NT2/D1 (cell line): ENCODE results near the gene C8G.
A peak's percentile ranks its signal among the peaks of the same experiment; 100 is the strongest.

Experiments
- DNase-seq: peaks from one replicate; pipeline ENCODE4 v3.0.0-alpha.2; 2011; ENCODE audit warnings: low read depth, low spot score
- H3K27me3 ChIP-seq: 2 replicates; pipeline ENCODE4 v1.6.0; 2011; ENCODE audit warnings: mild to moderate bottlenecking; ENCODE audit not compliant: insufficient read length, insufficient read depth
- H3K36me3 ChIP-seq: 2 replicates; pipeline ENCODE4 v1.6.1; 2011; ENCODE audit warnings: mild to moderate bottlenecking, low read length, mixed read lengths; ENCODE audit not compliant: insufficient read depth, insufficient read length
- H3K4me1 ChIP-seq: 2 replicates; pipeline ENCODE4 v1.5.1; 2011; ENCODE audit not compliant: insufficient read depth, insufficient read length
- H3K4me3 ChIP-seq: 2 replicates; pipeline ENCODE4 v1.5.1; 2011; ENCODE audit warnings: low read depth; ENCODE audit not compliant: insufficient read length
- H3K9ac ChIP-seq: 2 replicates; pipeline ENCODE4 v1.6.0; 2011; ENCODE audit warnings: low read depth; ENCODE audit not compliant: insufficient read length
- H3K9me3 ChIP-seq: 2 replicates; pipeline ENCODE4 v1.5.1; 2011; ENCODE audit warnings: mild to moderate bottlenecking, low read length; ENCODE audit not compliant: insufficient read depth
- SUZ12 ChIP-seq: IDR thresholded peaks from 2 replicates; pipeline ENCODE4 v1.6.1; 2011; ENCODE audit not compliant: insufficient read length, insufficient read depth; ENCODE audit errors: extremely low read depth
- YY1 ChIP-seq: IDR thresholded peaks from 2 replicates; pipeline ENCODE4 v1.6.1; 2011; ENCODE audit not compliant: insufficient read length, insufficient read depth
- ZNF274 ChIP-seq: IDR thresholded peaks from 2 replicates; pipeline ENCODE4 v1.6.1; 2011; ENCODE audit warnings: mild to moderate bottlenecking, low read depth, low read length

Gene C8G

DNA sequence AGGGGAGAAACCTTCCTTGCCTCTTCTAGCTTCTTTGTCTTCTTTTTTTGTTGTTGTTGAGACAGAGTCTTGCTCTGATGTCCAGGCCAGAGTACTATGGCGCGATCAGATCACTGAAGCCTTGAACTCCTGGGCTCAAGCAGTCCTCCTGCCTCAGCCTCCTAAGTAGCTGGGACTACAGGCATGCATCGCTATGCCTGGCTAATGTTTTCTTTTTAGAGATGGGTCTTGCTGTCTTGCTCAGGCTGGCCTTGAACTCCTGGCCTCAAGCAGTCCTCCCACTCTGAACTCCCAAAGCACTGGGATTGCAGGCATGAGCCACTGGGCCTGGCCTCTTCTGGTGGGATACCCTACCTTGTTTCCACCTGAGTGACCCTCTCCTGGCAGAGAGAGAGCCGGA, 43.8 kb downstream of the C8G start:
- H3K4me3 ChIP-seq, result no peak overlapping the region
- no peak for DNase-seq
- H3K36me3 ChIP-seq, result peaks cover 10% of the 10 kb centered on the region
- H3K9ac ChIP-seq, result peak overlapping the region; percentile 17
- peaks cover 27% of the 10 kb centered on the region for H3K4me1 ChIP-seq
- H3K27me3 ChIP-seq, result no peaks in the 10 kb centered on the region
- H3K9me3 ChIP-seq, result peaks cover 10% of the 10 kb centered on the region; the same call in 1 of the 2 replicates
- no peak for TF ChIP-seq ZNF274
- TF ChIP-seq SUZ12, result no peak
- TF ChIP-seq YY1, result no peak

DNA sequence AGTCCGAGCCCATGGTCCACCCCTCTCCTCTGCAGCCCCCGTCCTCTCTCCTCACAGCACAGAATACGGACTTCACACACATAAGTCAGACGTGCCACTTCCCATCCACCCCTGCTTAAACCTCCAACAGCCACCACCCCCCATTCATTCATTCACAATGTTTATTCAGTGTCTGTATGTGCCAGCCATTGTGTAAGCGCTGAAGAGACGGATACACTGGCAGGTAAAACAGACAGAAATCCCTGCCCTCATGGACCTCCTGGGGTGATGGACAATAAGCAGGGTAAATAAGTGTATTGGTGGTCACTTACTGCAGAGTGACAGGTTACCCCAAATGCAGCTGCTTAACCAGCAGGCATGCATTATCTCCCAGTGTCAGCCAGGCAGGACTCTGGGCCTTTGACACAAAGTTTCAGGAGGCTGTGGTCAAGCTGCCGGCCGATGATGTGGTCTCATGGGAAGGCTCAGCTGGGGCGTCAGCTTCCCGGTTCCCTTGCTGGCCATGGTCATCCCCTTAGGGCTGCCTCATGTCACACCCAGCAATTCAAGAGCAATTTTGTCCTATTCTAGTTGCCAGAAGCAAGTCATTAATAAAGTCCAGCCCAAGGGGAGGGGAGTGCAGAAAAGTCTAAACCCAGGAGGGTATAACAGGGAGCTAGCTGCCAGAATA, 45.3 kb downstream of the C8G start:
- Histone ChIP-seq H3K9me3 (peaks cover 10% of the 10 kb centered on the region; the same call in 1 of the 2 replicates), H3K27me3 (no peaks in the 10 kb centered on the region), H3K9ac (no peak overlapping the region), H3K4me1 (peaks cover 23% of the 10 kb centered on the region), H3K4me3 (no peak overlapping the region), H3K36me3 (peaks cover 25% of the 10 kb centered on the region)
- TF ChIP-seq ZNF274 (no peak), YY1 (no peak), SUZ12 (no peak)
- no peak for DNase-seq

DNA sequence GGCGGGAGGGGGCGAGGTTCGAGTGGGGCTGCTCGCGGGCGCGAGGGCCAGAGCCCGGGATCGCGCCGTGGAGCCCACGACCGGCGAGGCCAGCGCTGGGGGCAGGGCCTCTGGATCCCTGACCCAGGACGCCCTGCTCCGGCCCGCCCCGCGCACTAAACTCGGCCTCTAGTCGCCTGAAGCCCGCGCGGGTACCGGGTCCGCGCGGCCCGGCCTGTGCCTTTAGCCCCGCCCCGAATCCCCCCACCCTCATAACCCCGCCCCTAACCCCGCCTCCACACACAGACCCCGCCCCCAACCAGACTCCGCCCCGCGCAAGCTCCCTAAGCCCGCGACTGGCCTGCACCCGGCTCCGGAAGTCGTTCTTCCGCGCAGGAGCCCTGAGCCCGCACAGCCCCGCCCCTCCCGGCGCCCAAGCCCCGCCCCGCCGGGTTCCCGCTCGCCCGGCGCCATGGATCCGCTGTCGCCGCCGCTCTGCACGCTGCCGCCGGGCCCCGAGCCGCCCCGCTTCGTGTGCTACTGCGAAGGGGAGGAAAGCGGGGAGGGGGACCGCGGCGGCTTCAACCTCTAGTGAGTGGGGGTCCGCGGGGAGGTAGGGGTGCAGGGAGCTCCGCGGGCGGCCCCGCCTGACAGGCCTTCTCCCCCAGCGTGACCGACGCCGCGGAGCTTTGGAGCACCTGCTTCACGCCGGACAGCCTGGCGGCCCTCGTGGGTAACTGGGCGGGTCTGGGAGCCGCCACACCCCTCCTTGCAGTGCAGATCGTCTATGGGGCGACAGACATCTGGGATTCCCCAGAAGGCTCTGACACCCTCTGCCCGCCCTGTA, 47.2 kb downstream of the C8G start, which contains the start of gene PAXX:
TSS of gene PAXX (plus strand) at position 430 of the 826 bp plus-strand sequence. CDS start at position 452, 22 bp downstream.
- no peaks in the 10 kb centered on the region for H3K27me3 ChIP-seq
- peaks cover 27% of the 10 kb centered on the region for H3K36me3 ChIP-seq
- H3K9me3 ChIP-seq, result peaks cover 10% of the 10 kb centered on the region; the same call in 1 of the 2 replicates
- H3K4me3 ChIP-seq, result peak within 1 kb of the TSS; percentile 94
- no peak for TF ChIP-seq ZNF274
- no peak for TF ChIP-seq YY1
- no peak for TF ChIP-seq SUZ12
- H3K4me1 ChIP-seq, result peaks cover 27% of the 10 kb centered on the region
- DNase-seq, result peak; percentile 81
- peak within 1 kb of the TSS; percentile 92 for H3K9ac ChIP-seq

DNA sequence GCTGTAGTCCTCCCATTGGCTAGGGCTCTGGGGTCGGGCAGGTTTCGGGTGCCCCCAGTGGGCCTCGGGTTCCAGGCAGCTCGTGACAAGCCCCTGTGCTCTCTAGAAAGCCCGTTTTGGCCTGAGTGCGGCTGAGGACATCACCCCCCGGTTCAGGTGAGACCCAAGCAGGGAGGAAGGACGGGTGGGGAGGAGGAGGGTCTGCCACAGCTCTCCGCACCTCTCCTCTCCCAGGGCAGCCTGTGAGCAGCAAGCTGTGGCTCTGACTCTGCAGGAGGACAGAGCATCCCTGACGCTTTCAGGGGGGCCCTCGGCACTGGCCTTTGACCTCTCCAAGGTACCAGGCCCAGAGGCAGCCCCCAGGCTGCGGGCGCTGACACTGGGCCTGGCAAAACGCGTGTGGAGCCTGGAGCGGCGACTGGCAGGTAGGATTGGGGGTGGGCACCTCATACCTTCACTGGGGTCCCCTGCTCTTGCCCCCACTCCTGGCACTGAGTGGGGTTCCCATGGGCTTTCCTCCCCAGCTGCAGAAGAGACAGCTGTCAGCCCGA, 47.9 kb downstream of the C8G start:
- no peak for TF ChIP-seq YY1
- Histone ChIP-seq H3K9ac (peak overlapping the region; percentile 92), H3K4me3 (peak overlapping the region; percentile 94), H3K27me3 (no peaks in the 10 kb centered on the region), H3K4me1 (peaks cover 31% of the 10 kb centered on the region), H3K9me3 (peaks cover 10% of the 10 kb centered on the region; the same call in 1 of the 2 replicates), H3K36me3 (peaks cover 27% of the 10 kb centered on the region)
- DNase-seq, result peak; percentile 20

DNA sequence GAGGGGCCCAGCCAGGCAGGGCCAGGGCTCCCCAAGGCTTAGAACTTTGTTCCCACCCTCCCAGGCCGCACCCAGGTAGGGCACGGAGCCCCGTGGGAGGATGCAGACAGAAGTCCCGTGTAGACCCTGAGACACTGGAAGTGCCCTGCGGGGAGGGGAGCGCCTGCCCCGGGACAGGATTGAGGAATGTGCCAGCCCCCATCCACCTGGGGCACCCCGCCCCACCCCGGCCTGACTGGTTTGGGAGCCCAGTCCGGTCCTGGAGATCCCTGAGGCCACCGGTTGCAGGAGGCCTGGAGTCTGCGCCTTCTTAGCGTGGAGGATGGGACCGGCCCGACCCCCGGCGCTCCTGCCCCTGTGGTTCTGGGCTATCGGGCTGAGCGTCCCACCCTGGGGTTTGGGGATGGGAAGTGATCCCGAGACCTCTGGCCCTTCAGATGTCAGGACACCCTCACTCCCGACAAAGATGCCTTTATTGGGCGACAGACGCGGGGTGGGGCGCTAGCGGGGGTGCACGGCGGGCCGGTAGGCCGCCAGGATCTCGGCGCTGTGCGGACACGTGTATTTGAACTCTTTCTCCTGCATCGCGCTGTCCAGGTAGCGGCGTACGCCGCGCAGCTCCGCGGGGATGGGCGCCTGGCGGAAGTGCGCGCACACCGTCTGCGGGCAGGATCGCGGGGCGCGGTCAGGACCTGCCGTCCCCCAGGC, 49.3 kb downstream of the C8G start:
- H3K36me3 ChIP-seq, result peaks cover 27% of the 10 kb centered on the region
- H3K4me3 ChIP-seq, result no peak overlapping the region
- H3K27me3 ChIP-seq, result no peaks in the 10 kb centered on the region
- peaks cover 10% of the 10 kb centered on the region; the same call in 1 of the 2 replicates for H3K9me3 ChIP-seq
- peaks cover 33% of the 10 kb centered on the region for H3K4me1 ChIP-seq
- no peak for TF ChIP-seq ZNF274
- TF ChIP-seq YY1, result no peak
- no peak for TF ChIP-seq SUZ12
- DNase-seq, result no peak
- peak overlapping the region; percentile 3 for H3K9ac ChIP-seq

DNA sequence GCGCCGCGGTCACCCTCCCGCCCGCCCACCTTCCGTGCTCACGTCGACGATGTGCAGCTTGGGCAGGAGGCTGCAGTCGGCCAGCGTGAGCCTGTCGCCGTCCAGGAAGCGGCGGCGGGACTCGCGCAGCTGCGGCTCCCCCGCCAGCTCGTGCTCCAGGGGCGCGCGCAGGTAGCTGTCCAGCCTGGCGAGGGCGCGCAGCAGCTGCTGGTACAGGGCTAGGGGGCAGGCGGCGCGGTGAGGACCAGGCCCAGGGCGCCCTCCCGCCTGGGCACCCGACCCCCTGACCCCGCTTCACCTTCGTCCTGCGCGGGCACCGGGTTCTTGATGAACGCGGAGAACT, 49.8 kb downstream of the C8G start:
- H3K27me3 ChIP-seq, result no peaks in the 10 kb centered on the region
- H3K9me3 ChIP-seq, result peaks cover 10% of the 10 kb centered on the region; the same call in 1 of the 2 replicates
- H3K4me1 ChIP-seq, result peaks cover 30% of the 10 kb centered on the region
- no peak overlapping the region for H3K4me3 ChIP-seq
- DNase-seq, result no peak
- H3K36me3 ChIP-seq, result peaks cover 27% of the 10 kb centered on the region
- H3K9ac ChIP-seq, result no peak overlapping the region
- TF ChIP-seq SUZ12 (no peak), YY1 (no peak), ZNF274 (no peak)

DNA sequence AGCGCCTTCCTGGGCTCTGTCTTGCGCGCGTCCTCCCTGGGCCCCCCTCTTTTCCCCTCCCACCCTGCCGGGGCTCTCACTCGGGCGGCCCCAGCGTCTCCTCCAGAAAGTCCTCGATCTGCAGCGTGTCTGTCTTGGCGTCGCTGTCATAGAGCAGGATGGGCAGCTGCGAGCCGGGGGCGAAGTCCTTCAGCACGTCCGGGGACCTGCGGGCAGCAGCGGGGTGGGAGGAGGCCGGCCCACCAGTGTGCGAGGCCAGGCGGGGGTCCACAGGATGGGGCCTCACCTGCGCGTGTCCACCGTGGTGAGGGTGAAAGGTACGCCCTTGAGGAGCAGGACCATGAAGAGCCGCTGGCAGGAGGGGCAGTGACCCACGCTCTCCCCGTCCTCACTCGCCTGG, 50.3 kb downstream of the C8G start:
- DNase-seq, result no peak
- Histone ChIP-seq H3K4me3 (no peak overlapping the region), H3K9me3 (peaks cover 9% of the 10 kb centered on the region; the same call in 1 of the 2 replicates), H3K36me3 (peaks cover 27% of the 10 kb centered on the region), H3K4me1 (peaks cover 28% of the 10 kb centered on the region), H3K27me3 (no peaks in the 10 kb centered on the region), H3K9ac (no peak overlapping the region)
- no peak for TF ChIP-seq SUZ12
- TF ChIP-seq ZNF274, result no peak
- no peak for TF ChIP-seq YY1
